NCI-H524 (cell line): ENCODE data around the gene STX3.
A peak's percentile ranks its signal among the peaks of the same experiment; 100 is the strongest.
"Not testable (repeated sequence)": the region's sequence is repeated elsewhere in the genome, so short reads cannot be mapped to it uniquely, and the experiment has no call there.

ENCODE experiments used
- DNase-seq, 2 experiments: peaks; one replicate each; lab custom pipeline; 2025; lab: John Stamatoyannopoulos, UW

The STX3 gene

DNA sequence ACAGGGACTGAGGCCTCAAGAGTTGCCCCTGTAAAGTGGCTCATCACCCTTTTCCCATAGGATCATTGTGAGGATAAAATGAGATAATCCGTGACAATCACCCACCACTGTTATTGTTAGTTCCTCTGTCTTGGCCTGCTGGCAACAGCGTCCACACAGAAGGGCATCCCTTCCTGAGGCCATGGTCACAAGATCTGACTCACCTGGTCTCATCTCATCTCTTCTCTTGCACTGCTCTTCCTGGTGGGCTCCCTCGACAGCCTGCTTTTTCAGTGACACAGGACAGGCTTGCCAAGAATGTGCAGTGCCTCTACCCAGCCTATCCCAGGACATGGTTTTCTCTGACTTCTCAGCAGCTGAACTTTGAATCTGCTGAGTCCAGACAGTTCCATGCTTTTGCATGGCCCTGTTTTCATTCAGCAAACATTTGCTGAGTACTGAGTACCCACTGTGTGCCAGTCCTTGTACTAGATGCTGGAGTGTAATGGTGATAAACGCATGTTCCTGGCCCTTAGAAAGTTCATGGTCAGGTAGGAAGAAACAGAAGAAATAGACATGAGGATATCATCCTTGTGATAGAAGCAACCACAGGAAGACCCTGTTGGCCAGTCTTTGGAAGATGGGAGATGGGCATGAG is 3.3 kb downstream of the STX3 start:
- no peak for DNase-seq

DNA sequence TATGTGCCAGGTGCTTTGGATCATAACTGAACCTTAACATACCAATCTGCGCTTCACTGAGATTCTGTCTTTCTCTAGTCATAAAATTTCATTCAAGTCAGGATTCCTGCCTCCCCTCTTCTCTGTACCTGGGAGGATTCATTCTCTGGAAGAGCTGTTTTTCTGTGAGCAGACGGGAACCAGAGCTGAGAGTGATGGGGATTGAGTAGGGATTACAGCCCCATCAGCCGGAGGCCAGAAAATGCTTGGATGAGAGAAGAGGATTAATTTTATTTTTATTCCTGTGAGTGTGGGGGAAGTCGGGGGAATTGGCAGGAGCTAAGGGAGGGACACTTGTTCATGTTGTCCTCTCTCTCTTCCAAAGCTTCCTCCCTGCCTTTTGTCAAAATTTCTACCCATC is 4.7 kb downstream of the STX3 start:
- peak; percentile 63 to 81 for DNase-seq

DNA sequence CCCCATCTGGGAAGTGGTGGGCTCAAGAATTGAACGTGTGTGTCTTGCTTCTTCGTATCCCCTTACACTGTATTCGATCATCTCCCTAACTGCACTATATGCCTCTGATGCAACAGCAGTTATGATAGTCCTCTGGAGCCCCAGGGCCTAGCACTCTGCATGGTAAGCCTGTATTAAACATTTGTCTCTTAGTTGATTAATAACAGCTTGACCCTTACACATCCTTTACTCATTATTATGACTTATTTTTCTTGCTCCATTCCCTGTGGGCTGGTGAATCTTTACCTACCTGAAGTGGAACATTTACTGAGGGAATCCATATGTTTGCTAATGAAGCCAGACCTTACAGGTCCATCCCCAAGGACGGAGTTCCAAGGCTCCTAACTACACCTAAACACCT is 5.6 kb downstream of the STX3 start:
- DNase-seq, result no peak

DNA sequence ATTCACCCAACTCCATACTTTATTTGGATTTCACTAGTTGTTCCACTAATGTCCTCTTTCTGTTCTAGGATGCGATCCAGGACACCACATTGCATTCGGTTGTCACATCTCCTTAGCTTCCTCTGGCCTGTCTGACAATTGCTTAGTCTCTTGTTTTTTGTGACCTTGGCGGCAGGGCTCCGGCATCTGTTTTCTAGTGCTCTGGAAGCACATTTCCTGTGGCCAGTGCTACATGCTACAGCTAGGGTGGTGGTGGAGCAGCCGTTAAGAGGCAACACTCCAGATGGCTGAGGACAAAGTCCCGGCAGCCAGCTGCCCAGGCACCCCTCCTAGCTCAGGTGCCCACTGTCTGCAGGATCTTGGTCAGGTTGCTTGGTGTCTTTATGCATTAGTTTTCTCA is 6.8 kb downstream of the STX3 start:
- peak; percentile 79 to 93 for DNase-seq

DNA sequence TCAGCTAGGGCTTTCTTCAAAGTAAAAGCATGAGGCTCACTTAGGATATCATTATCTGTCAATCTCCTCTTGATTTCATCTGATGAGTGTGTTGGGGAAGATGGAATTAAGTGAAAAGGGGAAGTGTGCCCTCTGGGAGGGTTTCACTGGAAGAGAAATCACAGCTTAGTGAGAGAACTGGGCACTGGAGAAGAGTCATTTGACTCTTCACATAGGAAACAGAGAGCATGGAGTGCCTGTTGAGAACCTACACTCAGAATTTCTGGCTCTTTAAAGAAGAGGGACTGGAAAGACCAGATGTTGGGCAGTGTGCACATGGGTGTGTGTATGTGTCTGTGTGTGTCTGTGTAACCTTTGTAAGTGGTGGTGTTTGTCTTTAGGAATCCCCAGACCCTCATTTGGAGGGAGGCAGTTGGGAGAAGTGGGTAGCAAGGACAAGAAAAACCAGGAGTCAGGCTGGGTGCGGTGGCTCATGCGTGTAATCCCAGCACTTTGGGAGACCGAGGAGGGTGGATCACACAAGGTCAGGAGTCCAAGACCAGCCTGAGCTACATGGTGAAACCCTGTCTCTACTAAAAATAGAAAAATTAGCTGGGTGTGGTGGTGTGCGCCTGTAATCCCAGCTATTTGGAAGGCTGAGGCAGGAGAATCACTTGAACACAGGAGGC is 10.0 kb downstream of the STX3 start:
- peak; percentile 3 to 24 for DNase-seq

DNA sequence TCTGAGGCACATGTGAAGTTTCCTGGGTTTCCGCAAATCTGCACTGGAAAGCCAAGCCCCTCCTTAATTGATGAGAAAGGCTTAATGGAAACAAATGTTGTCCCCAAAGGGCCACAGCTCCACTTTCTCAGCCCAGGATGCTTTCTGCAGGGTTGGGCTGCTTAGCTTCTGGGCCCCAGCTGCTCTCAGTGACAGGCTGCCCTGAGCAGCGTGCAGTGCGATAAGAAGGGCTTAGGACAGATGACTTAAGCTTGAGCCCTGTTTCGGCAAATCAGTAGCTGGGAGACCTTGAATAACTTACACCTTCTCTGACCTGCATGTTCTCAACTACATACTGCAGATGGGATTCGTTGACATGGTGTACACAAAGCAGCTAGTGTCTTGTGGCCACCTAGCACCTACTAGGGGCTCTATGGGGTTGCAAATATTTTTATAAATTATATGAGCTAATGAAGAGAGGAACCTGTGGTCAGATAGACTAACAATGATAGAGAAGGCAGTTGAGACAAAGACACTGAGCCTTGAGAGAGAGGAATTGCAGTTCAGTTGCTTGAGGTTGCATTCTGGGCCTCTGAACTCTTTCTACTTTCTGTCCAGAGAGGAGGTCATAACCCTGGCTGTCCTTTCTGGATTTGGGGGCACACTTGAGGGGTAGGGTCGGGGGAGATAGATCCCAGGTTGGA is 11.5 kb downstream of the STX3 start:
- DNase-seq, result peak; percentile 59 to 89

DNA sequence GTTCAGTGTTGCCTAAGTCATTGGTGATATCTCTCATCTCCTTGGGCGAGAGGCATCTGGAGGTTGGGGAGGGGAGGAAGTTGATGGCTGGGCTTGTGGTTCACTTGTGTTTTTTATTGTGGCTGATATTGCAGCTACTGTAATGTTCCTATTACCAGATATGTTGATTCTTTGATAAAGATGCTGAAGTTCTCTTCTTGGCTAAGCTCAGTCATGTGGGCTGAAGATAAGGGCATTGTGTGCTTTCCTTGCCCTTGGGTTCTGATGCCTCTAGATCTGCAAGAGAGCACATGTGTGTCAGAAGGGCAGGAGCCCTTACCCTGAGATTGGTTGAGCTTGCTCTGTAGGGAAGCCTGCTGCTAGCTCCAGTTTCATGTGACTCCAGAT is 12.0 kb downstream of the STX3 start:
- DNase-seq, result no peak

DNA sequence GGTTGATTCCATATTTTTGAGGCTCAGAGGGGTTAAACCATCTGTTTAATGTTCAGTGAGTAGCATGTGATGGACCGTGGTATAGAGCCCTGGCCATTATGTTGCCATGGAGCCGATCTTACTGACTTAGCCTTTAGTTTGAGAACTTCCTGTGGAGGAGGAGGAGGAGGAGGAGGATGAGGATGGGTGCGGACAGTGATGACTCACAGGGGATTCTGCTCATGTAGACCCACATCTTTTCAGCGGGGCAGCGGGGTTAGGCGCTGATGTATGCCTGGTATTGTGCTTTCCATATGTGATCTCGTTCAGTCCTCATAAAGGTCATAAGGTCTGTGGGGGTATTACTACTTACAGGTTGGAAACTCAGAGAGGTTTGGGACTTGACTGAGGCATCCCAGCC is 13.9 kb downstream of the STX3 start:
- no peak for DNase-seq

DNA sequence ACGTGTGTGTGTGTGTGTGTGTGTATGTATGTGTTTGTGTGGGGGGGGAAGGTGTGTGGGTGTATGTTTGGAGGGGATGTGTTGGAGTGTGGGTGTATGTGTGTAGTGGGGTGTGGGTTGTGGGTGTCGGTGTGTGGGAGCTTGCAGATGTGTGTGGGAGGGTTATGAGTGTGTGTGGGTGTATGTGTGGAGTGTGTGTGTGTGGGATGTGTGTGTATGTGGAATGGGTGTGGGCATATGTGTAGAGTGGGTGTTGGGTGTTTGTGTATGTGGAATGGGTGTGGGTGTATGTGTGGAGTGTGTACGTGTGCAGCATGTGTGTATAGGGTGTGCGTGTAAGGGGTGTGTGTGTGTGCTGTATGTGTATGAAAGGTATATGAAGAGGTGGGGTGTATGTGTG is 14.7 kb downstream of the STX3 start:
- DNase-seq, result no peak

DNA sequence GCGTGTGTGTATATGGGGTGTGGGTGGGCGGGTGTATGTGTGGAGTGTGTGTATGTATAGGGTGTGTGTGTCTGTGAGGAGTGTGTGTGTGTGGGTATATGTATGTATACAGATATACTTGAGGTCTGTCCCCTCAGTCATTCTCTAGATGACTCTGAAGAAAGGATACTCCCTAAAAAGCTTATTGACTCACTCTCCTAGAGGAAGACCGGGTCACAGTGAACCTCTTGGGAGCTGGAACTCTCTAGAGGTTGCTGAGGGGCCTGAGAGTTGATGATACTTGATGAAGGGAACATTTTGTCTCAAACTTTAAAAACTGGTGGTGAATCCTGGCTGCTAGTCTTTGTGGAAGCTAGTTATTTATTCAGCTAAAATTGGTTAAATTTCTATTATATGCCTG is 15.1 kb downstream of the STX3 start:
- no peak for DNase-seq

DNA sequence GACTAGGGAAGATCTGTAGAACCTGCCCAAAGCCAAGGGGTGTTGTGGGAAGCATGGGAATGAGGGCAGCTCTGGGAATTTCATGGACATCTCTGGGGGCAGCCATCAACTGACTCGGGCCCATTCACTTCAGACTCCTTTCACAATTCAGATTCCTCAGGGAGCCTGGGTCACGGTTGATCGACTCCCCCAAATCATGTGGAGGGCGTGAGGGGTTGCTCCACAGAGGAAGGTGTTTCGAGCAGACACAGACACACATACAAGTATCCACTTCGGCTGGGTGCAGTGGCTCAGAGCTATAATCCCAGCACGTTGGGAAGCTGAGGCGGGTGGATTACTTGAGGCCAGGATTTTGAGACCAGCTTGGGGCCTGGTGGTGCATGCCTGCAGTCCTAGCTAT is 15.7 kb downstream of the STX3 start:
- DNase-seq, result no peak

DNA sequence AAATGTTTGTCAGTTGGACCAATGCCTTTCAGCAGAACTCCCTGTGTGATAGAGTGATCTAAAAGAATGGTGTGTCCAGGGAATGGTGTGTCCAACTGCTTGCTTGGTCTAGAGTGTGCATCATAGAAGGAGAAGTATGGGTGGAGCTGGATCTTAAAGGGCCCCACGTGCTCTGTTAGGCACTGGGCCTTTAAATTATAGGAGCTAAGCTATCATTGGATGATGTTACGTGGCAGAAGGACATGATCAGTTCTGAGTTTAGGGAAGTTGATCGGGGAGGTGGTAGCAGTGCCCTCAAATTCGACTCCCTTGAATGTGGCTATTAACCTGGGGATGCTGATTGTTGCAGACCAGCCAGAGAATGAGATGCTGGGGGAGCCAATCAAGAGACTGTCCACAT is 16.4 kb downstream of the STX3 start:
- no peak for DNase-seq

DNA sequence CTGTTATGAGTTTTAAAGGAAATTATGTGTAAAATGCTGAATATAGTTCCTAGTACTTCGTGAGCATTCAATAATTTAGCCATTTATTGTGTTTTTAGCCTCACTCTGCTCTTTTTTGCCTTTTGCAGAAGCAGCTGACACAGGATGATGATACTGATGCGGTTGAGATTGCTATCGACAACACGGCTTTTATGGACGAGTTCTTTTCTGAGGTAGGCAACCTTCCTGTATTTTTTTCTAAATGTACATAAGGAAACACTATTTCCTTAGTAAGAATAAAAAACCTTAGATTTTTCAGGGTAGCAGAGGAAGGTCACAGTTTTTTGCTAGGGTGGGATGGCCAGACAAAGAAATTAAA is 17.9 kb downstream of the STX3 start:
- DNase-seq, result no peak

DNA sequence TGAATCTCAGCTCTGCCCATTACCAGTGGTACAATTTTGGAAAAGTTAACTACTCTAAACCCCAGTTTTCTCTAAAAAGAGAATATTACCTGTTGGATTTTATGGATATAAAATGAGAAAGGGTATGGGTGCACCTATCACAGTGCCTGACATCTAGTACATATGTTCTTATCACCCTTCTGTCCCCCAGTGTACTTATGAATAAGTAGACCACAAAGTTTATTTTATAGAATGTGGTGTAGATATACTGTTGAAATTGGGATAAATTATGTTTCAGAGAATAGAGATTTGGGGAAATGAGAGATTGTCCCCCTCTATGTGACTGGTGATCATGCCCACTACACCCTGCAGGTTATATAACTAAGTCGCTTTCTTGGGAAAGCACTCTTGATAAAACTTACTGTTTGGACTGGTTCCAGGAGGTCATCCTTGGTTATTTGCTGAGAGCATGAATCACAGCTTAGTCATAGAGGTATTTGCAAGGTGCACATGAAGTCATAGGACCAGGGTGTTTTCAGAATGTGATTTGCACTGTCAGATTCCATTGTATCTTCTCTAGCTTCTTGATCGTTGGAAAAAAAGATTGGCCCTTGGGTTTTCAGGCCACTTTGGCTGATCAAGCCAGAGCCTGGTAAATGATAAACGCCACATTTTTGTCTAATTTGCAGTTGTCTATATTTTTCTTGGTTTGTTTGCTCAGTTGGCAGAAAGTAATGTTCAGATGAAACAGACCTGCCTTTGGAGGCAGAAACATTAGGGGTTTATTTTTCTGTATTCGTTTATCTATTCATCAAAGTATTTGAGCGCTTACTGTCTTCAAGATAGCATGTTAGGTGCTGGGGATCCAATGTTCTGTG is 21.3 kb downstream of the STX3 start:
- no peak for DNase-seq

DNA sequence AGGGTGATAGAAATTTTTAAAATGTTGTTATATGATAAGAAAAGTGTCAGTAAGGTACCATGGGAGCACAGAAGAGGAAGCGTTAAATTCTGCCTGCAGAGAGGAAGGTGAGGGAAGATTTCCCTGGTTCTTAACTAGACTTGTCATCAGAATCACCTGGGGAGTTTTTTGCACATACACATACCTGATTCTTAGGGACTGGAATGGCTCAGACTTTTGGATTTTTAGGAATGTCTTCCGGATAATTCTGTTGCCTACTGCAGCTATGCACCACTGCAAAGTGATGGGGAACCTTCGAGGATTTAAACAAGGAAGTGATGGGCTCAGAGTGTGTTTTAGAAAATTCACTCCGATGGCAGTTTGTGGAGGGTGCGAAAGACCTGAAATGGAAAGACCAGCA is 21.9 kb downstream of the STX3 start:
- DNase-seq, result no peak

DNA sequence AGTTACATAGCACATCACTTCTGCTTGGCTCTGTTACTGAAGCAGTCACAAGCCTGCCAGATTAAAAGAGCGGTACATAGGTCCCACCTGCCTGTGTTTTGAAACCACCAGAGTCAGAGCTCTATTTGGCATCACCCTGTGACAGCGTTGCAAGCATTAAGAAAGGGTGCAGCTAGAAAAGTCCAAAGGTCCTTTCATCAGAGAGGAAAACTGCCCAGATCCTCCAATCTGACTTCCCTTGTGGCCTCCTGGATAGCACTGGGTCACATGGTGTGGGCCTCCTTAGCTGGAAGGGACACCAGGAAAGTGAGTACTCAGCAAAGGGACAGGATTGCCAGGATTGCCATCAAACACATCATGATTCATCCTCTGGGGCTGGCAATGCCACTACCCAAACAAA is 22.9 kb downstream of the STX3 start:
- no peak for DNase-seq

DNA sequence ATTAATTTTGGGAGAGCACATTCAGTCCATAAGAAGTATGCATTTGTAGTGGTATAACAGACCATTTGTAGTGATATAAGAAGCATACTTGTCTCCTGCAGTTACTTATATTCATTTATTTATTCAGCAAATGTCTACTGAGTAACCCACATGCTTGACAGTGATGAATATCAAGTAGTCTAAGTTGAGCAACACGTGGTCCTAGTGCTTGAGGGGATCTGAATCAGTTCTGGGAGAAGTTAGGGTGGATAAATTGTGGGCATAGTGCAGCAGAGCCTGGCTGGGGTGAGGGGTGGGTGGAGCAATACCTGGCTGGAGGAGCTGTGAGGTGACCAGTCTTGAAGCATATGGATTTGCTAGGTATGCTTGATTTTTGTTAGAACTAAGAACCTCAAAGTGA is 24.3 kb downstream of the STX3 start:
- DNase-seq, result no peak

DNA sequence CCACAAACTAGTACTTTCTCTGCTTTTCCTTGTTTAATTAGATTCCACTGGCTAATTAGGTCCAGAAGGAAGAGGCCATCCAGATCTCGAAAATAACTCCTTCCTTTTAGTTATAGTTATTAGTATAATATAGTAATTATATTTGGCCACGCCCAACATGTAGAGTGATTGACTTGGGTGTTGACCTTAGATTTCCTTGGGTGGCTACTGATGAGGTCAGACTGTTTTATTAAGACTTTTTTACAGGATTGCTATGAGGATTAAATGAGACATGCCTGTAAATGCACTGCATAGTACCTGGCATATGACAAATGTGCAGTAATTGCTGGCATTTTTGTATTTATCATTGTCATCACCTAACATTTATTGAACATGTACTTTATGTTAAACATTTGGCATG is 26.9 kb downstream of the STX3 start:
- DNase-seq, result no peak

DNA sequence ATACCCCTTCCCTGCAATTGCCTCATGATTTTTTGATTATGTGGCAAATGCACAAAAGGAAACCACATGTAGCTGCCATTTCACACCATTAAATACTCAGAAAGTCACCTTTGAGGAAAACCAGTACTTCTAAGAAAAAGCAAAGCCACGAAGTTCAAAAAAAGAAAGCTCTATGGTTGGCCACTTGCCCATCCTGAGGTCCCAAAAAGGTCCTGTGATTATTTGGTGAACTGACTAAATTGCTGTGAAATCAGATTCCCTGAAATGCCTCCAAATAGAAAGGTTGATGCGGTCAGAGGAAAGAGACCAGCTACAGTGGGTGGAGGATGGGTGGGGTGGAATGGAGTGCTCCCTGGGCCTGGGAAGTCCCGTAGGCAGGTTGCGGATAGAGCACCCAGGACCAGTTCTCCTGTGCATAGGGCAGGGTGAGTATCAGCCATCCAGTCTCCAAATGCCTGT is 28.5 kb downstream of the STX3 start:
- DNase-seq, result no peak

DNA sequence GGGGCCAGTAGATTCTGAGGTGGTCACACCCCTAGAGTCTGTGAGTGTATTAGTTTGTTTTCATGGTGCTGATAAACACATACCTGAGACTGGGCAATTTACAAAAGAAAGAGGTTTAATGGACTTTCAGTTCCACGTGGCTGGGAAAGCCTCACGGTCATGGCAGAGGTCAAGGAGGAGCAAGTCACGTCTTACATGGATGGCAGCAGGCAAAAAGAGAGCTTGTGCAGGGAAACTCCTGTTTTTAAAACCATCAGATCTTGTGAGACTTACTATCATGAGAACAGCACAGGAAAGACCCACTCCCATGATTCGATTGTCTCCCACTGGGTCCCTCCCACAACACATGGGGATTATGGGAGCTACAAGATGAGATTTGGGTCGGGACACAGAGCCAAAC is 29.3 kb downstream of the STX3 start:
- not testable (repeated sequence) for DNase-seq

DNA sequence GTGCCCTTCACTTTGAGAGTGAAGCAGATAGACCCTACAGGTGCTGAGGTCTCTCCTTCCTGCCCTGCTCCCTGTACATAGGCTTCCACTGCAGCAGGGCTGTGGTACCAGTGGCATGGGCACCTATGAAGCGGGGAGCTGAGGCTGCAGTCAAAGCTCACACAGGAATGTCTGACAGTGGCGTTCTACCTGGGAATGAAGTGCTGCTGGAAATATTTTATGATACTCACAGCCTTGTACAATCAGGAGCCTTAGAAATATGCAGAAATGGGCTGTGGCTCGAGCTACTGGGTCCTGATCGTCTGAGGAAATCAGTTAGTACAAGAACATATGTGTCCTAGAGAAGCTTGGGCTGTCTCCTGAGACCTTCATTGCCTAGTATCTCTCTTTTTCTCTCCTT is 30.6 kb downstream of the STX3 start:
- DNase-seq, result no peak

DNA sequence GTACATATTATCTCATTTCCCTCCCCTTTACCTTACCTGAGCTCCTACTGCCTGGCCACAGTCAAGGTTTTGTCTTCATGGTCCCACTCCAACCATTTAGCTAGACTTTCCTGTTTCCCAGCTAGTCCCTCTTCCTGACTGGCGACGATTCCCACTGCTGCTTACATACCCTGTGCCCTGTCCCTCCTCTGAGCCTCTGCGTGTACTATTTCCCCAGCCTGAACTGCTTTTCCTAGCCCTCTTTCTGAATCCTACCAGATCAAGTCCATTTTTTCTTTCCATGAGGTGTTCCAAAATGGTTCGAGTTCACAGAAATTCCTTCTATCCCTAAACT is 32.0 kb downstream of the STX3 start:
- no peak for DNase-seq

DNA sequence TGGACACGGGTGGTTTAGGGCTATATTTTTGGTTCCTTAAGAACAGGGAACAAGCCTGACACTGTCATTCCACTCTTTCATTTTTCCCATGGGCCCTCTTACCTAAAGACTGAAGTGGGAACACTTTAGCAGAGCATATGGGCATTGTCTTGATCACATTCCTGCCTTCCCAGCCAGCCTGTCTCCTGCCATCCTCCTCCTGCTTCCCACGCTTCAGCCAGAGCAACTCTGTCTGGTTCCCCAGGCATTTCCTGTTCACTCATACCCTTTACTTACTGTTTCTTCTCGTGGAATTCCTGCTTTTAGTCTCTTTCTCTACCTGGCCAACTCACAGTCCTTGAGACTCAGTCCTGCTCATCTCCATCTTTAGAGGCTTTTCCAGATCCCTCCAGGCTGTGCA is 32.6 kb downstream of the STX3 start:
- peak; percentile 9 to 40 for DNase-seq
